HG02642 (cell line): ENCODE data around the gene KRT32.
"Not testable (repeated sequence)": the region's sequence is repeated elsewhere in the genome, so short reads cannot be mapped to it uniquely, and the experiment has no call there.

Experiments used
- ATAC-seq: cut with Tn5 transposase; IDR thresholded peaks from one replicate; pipeline ENCODE4 v1.9.1; 2021; ENCODE audit warnings: mild to moderate bottlenecking; ENCODE audit not compliant: unreplicated experiment, poor library complexity

The KRT32 gene

GRCh38 chr17:41434005-41434404 is 33.2 kb downstream of the KRT32 start:
- no peak for ATAC-seq

- ATAC-seq: no peak
These were observed 33.6 kb downstream of the KRT32 start for GRCh38 chr17:41433586-41433985.

- not testable (repeated sequence) for ATAC-seq
These were observed 36.8 kb downstream of the KRT32 start for GRCh38 chr17:41430376-41430775.

GRCh38 chr17:41429667-41430066 is 37.5 kb downstream of the KRT32 start:
- no peak for ATAC-seq

GRCh38 chr17:41428591-41429291 is 38.4 kb downstream of the KRT32 start:
- ATAC-seq: no peak

- ATAC-seq: no peak
These were observed 43.0 kb downstream of the KRT32 start, which contains the start of gene KRT37 for GRCh38 chr17:41424111-41424635. TSS of gene KRT37 (minus strand) at chr17:41424585. CDS start at chr17:41424523, 62 bp downstream.

- not testable (repeated sequence) for ATAC-seq
These were observed 44.6 kb downstream of the KRT32 start for GRCh38 chr17:41422586-41422985.

GRCh38 chr17:41421617-41422016 is 45.6 kb downstream of the KRT32 start:
- no peak for ATAC-seq

GRCh38 chr17:41421116-41421515 is 46.1 kb downstream of the KRT32 start:
- no peak for ATAC-seq

GRCh38 chr17:41420134-41420533 is 47.1 kb downstream of the KRT32 start:
- no peak for ATAC-seq

GRCh38 chr17:41419716-41420115 is 47.5 kb downstream of the KRT32 start:
- ATAC-seq: no peak

- ATAC-seq: no peak
These were observed 48.9 kb downstream of the KRT32 start for GRCh38 chr17:41418116-41418860.

GRCh38 chr17:41417576-41418015 is 49.6 kb downstream of the KRT32 start:
- ATAC-seq: no peak

GRCh38 chr17:41417127-41417526 is 50.1 kb downstream of the KRT32 start:
- ATAC-seq: no peak

- no peak for ATAC-seq
These were observed 50.7 kb downstream of the KRT32 start for GRCh38 chr17:41416479-41416878.

- ATAC-seq: no peak
These were observed 51.3 kb downstream of the KRT32 start for GRCh38 chr17:41415833-41416335.

GRCh38 chr17:41415411-41415810 is 51.8 kb downstream of the KRT32 start:
- ATAC-seq: no peak

- ATAC-seq: no peak
These were observed 53.2 kb downstream of the KRT32 start for GRCh38 chr17:41413982-41414381.

GRCh38 chr17:41413353-41413957 is 53.7 kb downstream of the KRT32 start:
- no peak for ATAC-seq

- ATAC-seq: no peak
These were observed 55.9 kb downstream of the KRT32 start for GRCh38 chr17:41411072-41411840.
